HG02588 (cell line): Measurements from ENCODE around the gene GCNT2.
"Not testable (repeated sequence)": the region's sequence is repeated elsewhere in the genome, so short reads cannot be mapped to it uniquely, and the experiment has no call there.

ENCODE experiments used
- ATAC-seq: cut with Tn5 transposase; IDR thresholded peaks from one replicate; pipeline ENCODE4 v1.9.1; 2021; ENCODE audit warnings: mild to moderate bottlenecking, moderate library complexity; ENCODE audit not compliant: unreplicated experiment

Gene GCNT2

DNA sequence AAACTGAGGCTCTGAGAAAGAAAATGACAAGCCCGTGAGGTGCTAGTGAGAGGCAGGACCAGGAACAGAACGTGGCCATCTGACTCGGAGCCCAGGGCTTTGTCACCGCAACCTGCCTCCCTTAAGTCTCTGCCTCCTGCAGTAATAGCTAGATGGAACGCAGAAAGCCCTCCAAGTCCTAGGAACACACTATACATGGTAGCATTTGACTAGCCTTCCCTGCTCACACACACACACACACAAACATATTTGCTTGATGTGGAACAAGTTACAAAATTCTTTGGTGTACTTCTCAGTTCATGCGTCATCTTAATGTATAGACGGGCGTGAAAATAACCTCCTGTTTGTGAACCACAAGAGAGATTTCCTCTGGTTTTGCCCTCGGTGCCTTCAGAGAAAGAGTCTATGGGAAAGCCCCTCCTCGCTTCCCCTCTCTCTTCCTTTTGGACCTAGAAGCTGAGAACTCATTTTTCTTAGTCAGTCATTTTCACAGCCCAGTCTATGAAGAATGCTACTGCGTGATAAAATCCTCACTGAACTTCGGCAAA is 134.4 kb downstream of the GCNT2 start:
- no peak for ATAC-seq

DNA sequence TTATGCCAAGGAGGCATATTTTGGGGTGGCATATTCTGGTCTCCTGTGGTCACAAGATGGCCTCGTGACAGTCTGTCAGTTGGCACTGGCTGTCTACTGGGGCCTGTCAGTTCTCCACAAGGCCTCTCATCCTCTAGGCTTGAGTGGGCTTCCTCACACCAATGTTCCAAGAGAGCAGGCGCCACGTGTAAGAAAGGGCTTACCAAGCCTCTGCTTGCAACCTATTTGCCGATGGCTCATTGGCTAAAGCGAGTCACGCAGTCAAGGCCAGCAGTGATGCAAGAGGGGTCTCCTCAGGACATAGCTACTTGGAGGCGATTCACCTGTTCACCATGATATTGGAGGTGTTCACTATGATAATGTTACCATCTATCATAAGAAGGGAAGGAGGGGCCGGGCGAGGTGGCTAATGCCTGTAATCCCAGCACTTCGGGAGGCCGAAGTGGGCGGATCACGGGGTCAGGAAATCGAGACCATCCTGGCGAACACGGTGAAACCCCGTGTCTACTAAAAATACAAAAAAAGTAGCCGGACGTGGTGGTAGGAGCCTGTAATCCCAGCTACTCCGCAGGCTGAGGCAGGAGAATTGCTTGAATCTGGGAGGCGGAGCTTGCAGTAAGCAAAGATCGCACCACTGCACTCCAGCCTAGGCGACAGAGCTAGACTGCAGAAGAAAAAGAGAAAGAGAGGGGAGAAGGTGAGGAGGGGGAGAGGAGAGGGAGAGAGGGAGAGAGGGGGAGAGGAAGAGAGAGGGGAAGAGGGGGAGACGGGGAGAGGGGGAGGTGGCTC is 138.0 kb downstream of the GCNT2 start:
- ATAC-seq = no peak

DNA sequence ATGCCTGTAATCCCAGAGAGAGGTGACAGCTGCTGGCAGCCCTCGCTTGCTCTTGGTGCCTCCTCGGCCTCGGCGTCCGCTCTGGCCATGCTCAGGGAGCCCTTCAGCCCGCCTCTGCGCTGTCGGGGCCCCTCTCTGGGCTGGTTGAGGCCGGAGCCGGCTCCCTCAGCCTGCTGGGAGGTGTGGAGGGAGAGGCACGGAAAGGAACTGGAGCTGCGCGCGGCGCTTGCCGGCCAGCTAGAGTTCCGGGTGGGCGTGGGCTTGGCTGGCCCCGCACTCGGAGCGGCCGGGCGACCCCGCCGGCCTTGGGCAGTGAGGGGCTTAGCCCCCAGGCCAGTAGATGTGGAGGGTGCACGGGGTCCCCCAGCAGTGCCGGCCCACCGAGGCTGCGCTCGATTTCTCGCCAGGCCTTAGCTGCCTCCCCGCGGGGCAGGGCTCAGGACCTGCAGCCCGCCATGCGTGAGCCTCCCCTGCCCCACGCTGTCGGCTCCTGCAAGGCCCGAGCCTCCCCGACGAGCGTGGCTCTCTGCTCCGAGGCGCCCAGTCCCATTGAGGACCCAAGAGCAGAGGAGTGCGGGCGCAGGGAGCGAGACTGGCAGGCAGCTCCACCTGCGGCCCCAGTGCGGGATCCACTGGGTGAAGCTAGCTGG is 138.7 kb downstream of the GCNT2 start:
- no peak for ATAC-seq

DNA sequence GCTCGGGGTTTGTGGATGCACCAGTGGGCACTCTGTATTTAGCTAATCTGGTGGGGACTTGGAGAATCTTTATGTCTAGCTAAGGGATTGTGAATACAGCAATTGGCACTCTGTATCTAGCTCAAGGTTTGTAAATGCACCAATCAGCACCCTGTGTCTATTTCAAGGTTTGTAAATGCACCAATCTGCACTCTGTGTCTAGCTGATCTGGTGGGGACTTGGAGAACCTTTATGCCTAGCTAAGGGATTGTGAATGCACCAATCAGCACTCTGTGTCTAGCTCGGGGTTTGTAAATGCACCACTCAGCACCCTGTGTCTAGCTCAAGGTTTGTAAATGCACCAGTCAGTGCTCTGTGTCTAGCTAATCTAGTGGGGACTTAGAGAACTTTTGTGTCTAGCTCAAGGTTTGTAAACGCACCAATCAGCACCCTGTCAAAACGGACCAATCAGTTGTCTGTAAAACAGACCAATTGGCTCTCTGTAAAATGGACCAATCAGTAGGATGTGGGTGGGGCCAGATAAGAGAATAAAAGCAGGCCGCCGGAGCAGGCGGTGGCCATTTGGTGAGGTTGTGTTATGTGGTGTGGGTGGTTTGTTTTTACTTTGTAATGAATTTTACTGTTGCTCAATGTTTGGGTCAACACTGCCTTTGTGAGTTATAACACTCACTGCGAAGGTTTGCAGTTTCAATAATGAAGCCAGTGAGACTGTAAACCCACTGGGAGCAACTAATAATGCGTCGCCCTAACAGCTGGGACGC is 139.5 kb downstream of the GCNT2 start:
- not testable (repeated sequence) for ATAC-seq

DNA sequence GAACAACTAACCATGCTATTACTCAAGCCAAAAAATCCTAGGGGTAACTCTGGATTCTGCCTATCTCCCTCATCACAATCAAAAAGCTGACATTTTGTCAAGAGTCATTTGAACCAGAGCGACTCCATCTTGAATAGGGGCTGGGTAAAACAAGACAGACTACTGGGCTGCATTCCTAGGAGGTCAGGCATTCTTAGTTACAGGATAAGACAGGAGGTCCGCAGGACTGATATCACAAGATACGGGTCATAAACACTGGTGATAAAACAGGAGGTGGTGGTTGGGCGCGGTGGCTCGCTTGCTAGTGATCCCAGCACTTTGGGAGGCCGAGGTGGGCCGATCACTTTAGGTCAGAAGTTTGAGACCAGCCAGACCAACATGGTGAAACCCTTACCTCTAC is 141.1 kb downstream of the GCNT2 start:
- ATAC-seq = no peak

DNA sequence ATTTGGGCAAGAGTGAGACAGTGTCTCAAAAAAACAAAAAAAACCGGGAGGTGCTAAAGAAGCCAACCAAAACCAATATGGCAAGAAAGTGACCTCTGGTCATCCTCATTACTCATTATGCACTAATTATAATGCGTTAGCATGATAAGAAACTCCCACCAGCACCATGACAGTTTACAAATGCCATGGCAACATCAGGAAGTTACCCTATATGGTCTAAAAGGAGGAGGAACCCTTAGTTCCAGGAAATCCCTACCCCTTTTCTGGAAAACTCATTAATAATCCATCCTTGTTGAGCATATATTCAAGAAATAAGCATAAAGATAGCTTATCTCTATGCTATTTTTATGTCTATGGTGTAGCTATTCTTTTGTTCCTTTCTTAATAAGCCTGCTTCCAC is 141.6 kb downstream of the GCNT2 start:
- ATAC-seq = no peak

DNA sequence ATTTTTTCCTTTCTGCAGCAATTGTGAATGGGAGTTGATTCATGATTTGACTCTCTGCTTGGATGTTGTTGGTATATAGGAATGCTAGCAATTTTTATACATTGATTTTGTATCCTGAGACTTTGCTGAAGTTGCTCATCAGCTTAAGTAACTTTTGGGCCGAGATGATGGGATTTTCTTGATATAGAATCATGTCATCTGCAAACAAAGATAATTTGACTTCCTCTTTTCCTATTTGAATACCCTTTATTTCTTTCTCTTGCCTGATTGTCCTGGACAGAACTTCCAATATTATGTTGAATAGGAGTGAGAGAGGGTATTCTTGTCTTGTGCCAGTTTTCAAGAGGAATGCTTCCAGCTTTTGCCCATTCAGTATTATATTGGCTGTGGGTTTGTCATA is 144.4 kb downstream of the GCNT2 start:
- ATAC-seq = not testable (repeated sequence)

DNA sequence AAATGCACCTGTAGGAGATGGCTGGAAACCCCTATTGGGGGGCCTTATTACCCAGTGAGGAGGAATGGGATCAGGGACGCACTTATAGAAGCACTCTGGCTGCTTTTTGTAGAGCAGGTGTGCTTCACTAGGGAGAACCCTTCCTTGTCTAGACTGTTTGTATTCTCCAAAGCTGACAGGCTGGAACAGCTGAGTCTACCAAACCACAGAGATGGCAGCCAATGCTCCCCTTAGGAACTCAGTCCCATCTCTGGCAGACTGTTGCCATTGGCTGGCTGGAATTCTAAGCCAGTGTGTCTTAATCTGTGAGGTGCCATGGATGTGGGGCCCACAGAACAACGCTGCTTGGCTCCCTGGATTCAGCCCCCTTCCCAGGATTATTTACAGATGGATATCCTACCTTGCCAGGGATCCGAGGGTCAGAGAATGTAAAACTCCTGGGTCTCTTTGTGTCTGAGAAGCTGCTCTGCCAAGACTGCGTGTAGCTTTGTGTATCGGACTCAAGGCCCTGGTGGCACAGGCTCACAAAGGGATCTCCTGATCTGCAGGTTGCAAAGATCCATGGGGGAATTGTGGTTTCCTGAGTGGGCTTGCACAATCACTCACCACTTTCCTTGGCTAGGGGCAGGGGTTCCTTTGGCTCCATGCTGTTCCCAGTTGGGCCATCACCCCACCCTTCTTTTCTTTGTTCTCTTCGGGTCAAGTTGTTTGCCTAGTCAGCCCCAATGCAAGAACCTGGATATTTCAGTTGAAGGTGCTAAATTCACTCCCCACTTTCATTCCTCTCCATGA is 147.2 kb downstream of the GCNT2 start:
- no peak for ATAC-seq

DNA sequence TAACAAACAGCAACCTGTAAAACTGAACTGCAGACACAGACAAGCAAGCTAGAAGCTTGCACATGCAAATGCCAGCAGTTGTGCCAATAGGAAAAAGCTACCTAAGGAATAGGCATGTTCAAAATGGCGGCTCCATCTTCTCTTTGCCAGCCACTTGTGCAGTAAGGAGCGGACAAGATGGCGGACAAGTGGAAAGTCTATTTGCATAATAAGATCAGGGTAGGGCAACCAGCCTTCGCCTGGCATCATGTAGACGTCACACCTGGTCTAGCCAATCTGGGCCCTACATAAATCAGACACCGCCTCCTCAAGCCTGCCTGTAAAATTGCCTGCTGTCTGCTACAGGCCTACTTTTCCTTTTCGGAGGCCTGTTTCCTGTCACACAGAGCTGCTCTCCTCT is 155.3 kb downstream of the GCNT2 start:
- ATAC-seq = no peak

DNA sequence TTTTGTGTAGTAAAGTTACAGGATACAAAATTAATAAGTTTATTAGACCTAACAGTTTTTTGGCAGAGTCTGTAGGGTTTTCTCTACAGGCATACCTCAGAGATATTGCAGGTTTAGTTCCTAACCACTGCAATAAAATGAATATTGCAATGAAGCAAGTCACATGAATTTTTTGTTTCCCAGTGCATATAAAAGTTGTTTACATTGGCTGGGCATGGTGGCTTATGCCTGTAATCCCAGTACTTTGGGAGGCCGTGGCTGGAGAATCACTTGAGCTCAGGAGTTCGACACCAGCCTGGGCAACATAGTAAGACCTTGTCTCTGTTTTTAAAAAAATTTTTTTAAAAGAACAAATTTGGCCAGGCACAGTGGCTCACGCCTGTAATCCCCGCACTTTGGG is 157.3 kb downstream of the GCNT2 start:
- no peak for ATAC-seq
